Measurements from ENCODE around the gene IGFBP7. TPM values are rescaled to one million over a fixed set of nuclear protein-coding genes. Genes with fewer than 3 reads are reported as not detected.

Gene IGFBP7
- total and polyA plus RNA-seq, 2 of the 8 experiments (the other 6 are each of a cell fraction or from before 2014, with no cell fraction given): 0.17 to 0.48 TPM

DNA sequence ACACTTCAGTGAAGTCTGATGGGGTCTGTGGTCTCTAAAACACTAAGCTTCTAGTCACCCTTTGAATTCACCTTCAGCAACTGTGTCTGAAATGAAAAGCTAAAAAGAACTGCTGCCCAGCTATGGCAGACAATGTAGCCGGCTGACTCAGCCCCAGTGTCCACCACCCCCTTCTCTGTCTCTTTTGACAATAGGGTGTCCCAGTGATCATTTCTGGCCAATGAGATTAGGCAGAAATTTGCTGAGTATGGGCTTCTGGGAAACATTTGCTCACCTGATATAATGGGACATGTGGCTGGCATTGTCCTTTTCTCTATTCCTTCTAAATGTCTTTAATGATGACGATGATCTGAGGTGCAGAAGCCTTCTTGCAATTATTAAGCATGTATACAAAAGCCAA lies 20.6 kb downstream of the IGFBP7 start:
- Histone ChIP-seq H3K36me3 (ENCODE audit: control insufficient read depth in 2 of 4, insufficient read depth in 4 of 4, low read length in 3 of 4) (no peaks in the 10 kb centered on the region), H2BK15ac (ENCODE audit: low read length) (no peak overlapping the region), H3K79me1 (ENCODE audit: low read depth, low read length) (no peaks in the 10 kb centered on the region), H3K23me2 (ENCODE audit: low read depth, low read length) (no peaks in the 10 kb centered on the region), H4K8ac (ENCODE audit: extremely low read depth, insufficient read depth, low read length) (no peak overlapping the region), H3K9ac (replicated peaks in 1 of 4; ENCODE audit: extremely low read depth in 1 of 4, low read depth in 3 of 4, low read length in 3 of 4) (no peak overlapping the region), H2AFZ (ENCODE audit: low read length) (no peak overlapping the region), H3K18ac (ENCODE audit: extremely low read depth, low read length) (no peak overlapping the region), H2BK5ac (ENCODE audit: low read depth, low read length) (no peak overlapping the region), H2BK20ac (ENCODE audit: low read length) (no peak overlapping the region), H3K4me2 (ENCODE audit: insufficient read depth in 1 of 2, low read depth in 2 of 2, low read length in 2 of 2) (no peak overlapping the region), H3K27me3 (replicated peaks in 1 of 4; ENCODE audit: control insufficient read depth in 3 of 4, extremely low read depth in 1 of 4, insufficient read depth in 3 of 4, low read length in 3 of 4) (no peaks in the 10 kb centered on the region), H4K91ac (replicated peaks; ENCODE audit: insufficient read length, low read length) (no peak overlapping the region), H2BK12ac (ENCODE audit: low read depth, low read length) (no peak overlapping the region), H2BK120ac (replicated peaks; ENCODE audit: low read depth, low read length) (no peak overlapping the region), H3K56ac (replicated peaks; ENCODE audit: insufficient read length, low read depth, low read length) (no peak overlapping the region), H3K4me1 (replicated peaks in 1 of 4; ENCODE audit: control insufficient read depth in 3 of 4, insufficient read depth in 4 of 4, low read length in 3 of 4) (no peaks in the 10 kb centered on the region; a peak in 1 of 7 replicates), H2AK5ac (ENCODE audit: low read depth, low read length) (no peak overlapping the region), H3K23ac (ENCODE audit: insufficient read length) (no peak overlapping the region), H3K79me2 (ENCODE audit: control insufficient read depth in 1 of 2, insufficient read depth in 2 of 2, low read length in 2 of 2) (no peaks in the 10 kb centered on the region), H3K9me3 (ENCODE audit: insufficient read depth in 2 of 2, low read depth in 1 of 2, low read length in 1 of 2) (no peaks in the 10 kb centered on the region), H3K27ac (ENCODE audit: low read depth, low read length) (no peak overlapping the region), H3K4ac (replicated peaks; ENCODE audit: insufficient read length, low read depth, low read length) (no peak overlapping the region), H4K20me1 (replicated peaks in 1 of 2; ENCODE audit: control insufficient read depth in 1 of 2, insufficient read depth in 2 of 2, low read length in 2 of 2) (no peaks in the 10 kb centered on the region), H3K4me3 (ENCODE audit: extremely low read depth in 1 of 4, insufficient read depth in 2 of 4, low read depth in 3 of 4, low read length in 4 of 4) (no peak overlapping the region), H3K14ac (ENCODE audit: insufficient read length) (no peak overlapping the region), H4K5ac (ENCODE audit: insufficient read length, low read depth, low read length) (no peak overlapping the region)
- DNase-seq (ENCODE audit: low read depth in 1 of 2, low spot score in 2 of 2): no peak
- 100% methylated on average over 2 of the region's 2 CpGs; no CpG with 5 or more reads in 1 of the 2 experiments for WGBS, 2 experiments (ENCODE audit: extremely low coverage in 1 of 2, insufficient coverage in 1 of 2, insufficient read length in 1 of 2, insufficient replicate concordance in 2 of 2, low coverage in 1 of 2, low lambda C conversion rate in 2 of 2, missing lambda C conversion rate in 1 of 2)
- no peak for FAIRE-seq
- ChIA-PET POLR2A (ENCODE audit: partially characterized antibody) (no interaction called here), CTCF (ENCODE audit: partially characterized antibody) (interaction anchor here (0.5 to 1.0 kb wide), 2 partner anchors 74 to 177 kb away, joined by 3 to 4 read pairs; no protein-coding TSS in a partner anchor)
- TF ChIP-seq EP300 (IDR thresholded peaks at IDR 0.05; ENCODE audit: borderline replicate concordance in 1 of 2, low read depth in 2 of 2, low read length in 2 of 2): no peak
- TF ChIP-seq, protein P1, sequence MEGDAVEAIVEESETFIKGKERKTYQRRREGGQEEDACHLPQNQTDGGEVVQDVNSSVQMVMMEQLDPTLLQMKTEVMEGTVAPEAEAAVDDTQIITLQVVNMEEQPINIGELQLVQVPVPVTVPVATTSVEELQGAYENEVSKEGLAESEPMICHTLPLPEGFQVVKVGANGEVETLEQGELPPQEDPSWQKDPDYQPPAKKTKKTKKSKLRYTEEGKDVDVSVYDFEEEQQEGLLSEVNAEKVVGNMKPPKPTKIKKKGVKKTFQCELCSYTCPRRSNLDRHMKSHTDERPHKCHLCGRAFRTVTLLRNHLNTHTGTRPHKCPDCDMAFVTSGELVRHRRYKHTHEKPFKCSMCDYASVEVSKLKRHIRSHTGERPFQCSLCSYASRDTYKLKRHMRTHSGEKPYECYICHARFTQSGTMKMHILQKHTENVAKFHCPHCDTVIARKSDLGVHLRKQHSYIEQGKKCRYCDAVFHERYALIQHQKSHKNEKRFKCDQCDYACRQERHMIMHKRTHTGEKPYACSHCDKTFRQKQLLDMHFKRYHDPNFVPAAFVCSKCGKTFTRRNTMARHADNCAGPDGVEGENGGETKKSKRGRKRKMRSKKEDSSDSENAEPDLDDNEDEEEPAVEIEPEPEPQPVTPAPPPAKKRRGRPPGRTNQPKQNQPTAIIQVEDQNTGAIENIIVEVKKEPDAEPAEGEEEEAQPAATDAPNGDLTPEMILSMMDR (IDR thresholded peaks at IDR 0.05; ENCODE audit: control extremely low read depth in 1 of 3, insufficient read depth in 1 of 3, low read depth in 1 of 3, low read length in 3 of 3): no peak
- TF ChIP-seq EGR1 (IDR thresholded peaks at IDR 0.05; ENCODE audit: borderline replicate concordance, low read depth, low read length): no peak
